NCI-H2107 treated with DMSO at 0.1 percent for 48 hours (cell line): ENCODE data around the gene PCAT7.
A peak's percentile ranks its signal among the peaks of the same experiment; 100 is the strongest.
"Not testable (repeated sequence)": the region's sequence is repeated elsewhere in the genome, so short reads cannot be mapped to it uniquely, and the experiment has no call there.

ENCODE experiments used
- DNase-seq: peaks from one replicate; lab custom pipeline; 2025; ENCODE audit not compliant: unreplicated experiment; lab: John Stamatoyannopoulos, UW

Gene PCAT7

DNA sequence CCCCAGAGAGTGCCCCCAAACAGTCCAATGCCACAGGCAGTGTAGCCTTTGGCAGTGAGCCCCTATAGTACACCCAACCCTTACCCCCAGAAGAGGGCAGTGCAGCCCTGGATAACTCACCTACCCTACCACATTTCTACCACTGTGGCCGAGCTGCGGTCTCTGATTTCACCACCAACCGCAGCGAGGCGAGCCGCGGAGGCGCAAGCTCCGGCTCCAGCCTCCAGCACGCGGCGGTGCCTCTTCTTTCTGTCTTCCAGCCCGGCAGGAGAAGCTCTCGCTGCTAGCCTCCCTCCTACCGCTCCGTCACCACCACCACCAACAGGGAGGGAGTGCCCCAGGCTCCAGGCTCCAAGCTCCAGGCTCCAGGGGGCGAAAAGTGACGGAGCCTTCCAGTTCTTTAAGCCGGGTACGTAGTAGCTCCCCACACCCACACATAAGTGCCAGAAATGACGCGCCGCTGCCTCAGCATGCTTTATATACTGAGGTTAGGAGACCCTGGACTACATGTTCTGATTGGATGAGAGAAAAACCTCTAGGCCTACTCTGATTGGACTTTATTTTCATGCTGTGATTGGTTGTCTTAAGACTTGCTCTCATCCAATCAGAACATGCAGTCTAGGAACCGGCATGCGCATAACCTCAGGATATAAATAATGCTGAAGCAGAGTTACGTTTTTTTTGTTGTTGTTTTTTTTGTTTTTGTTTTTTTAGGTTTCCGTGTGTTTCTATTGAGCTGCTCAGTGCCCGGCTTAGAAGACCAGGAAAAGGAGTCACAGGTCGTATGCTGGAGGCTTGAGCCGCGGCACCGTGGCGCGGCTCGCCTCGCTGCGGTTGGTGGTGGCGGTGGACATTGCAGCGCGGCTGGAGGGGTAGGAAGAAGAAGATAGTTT, at the start of gene PCAT7:
PCAT7 (plus strand) TSS at position 645 of the 893 bp plus-strand sequence.
- DNase-seq, result peak; percentile 62

DNA sequence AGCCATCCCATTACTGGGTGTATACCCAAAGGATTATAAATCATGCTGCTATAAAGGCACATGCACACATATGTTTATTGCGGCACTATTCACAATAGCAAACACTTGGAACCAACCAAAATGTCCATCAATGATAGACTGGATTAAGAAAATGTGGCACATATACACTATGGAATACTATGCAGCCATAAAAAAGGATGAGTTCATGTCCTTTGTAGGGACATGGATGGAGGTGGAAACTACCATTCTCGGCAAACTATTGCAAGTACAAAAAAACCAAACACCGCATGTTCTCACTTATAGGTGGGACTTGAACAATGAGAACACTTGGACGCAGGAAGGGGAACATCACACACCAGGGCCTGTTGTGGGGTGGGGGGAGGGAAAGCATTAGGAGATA, 48.5 kb upstream of the PCAT7 start:
- not testable (repeated sequence) for DNase-seq

DNA sequence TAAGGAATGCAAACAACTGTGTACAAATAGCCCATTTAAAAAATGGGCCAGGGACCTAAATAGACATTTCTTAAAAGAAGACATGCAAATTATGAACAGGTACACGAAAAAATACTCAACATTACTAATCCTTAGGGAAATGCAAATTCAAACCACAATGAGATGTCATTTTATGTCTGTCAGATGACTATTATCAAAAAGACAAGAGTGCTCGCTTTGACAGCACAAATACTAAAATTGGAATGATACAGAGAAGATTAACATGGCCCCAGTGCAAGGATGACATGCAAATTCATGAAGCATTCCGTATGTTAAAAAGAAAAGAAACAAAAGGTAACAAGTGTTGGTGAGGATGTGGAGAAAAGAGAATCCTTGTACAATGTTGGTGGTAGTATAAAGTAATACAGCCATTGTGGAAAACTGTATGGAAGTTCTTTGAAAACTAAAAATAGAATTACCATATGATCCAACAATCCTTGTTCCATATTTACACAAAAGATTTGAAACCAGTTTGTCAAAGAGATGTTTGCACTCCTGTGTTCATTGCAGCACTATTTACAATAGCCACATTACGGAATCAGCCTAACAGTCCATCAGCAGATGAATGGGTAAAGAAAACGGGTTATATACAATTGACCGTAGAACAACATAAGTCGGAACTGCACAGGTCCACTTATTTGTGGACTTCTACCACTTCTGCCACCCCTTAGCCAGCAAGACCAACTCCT, 47.2 kb upstream of the PCAT7 start:
- DNase-seq, result no peak

DNA sequence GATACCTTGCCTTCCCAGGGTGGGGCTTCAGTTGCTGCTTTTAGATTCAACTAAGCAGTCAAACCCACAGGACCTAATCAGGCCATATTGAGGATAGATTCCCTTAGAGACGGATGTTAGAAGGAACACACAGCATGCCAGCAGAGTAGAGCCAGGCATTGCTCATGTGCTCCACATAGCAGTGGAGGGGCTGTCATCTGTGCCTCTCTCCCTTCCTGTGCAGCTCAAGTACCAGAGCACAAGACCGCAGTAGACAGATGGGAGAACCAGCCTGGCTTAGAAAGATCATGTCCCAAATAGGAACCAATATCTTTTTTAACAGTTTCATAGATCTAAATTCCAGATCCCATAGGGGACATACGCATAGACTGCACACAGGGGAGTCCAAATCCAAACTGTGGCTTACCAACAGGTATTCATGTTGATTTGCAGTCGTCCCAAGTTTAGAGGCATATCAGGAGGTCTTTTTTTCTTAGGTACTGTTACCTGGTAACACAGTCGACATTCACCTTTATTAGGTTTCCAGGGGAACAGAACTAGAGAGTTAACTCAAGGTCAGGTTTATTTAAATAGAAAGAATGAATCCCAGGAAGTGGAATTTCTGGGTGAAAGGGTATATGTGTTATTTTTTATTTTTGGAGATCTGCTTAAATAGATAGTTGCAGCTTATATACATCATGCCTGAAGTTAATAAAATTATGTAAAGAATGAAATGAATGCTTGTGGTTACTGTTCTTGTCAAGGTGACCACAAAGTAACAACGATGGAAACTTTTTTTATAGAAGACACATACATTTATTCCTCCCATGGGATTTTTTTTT, 43.5 kb upstream of the PCAT7 start:
- no peak for DNase-seq

DNA sequence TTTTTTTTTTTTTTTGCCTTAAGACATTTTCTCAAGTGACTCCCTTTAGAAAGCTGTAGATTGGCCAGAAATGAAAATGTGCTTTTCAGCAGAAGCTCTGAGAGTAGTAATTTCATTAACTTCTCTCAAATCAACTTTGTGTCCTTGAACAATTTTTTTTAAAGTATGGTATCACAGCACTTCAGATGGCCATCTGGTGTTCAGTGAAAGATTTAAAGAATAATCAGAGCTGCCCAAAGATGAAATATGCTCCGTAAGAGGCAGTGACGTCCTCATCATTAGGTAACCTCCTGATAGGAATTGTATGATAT, 43.0 kb upstream of the PCAT7 start:
- no peak for DNase-seq

DNA sequence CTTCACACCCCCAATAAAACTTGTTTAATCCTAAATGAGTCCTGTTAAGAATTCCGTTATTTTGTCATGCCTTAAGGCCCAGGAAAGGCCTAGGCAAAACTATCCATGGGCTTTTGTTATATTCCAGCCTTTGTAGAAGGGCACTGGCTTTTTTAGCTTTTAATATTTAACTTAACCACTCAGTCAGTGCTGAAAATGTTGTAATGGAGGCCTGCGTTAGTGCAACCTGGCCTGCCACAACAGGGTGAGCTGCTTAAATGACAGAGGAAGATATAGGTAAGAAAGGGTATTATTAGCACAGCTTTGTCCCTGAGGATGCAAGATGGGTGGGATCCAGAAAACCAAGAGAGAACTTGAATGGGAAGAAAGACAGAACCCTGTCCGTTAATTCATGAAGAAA, 40.2 kb upstream of the PCAT7 start:
- no peak for DNase-seq

DNA sequence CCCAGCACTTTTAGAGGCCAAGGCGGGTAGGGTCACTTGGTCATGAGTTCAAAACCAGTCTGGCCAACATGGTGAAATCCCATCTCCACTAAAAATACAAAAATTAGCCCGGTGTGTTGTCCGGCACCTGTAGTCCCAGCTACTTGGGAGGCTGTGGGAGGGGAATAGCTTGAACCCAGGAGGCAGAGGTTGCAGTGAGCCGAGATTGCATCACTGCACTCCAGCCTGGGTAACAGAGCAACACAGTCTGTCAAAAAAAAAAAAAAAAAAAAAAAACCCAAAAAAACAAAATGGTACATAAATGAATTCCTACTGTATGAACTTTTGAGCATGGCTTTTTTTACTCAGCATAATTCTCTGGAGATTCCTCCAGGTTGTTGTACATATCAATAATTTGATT, 37.6 kb upstream of the PCAT7 start:
- DNase-seq, result no peak

DNA sequence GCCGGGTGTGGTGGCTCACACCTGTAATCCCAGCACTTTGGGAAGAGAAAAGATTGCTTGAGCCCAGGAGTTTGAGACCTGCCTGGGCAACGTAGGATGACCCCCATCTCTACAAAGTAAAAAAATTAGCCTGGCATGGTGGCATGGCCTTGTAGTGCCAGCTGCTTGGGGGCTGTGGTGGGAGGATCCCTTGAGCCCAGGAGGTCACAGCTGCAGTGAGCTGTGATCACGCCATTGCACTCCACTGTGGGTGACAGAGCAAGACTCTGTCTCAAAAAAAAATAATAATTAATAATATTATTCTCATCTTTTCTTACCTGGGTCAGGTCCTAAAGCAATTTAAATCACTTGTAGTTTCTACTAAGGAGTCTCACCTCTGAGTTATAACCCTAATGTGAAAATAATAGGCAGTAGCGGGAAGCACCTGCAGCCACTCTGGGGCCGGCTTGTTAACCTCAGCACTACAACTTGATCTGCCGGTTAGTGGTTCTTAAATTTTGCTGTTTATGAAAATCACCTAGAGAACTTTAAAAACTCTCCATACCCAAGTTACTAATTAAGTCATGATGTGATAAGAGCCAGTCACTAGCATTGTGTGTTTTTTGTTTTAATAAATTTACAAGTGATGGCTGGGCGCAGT, 29.4 kb upstream of the PCAT7 start:
- no peak for DNase-seq

DNA sequence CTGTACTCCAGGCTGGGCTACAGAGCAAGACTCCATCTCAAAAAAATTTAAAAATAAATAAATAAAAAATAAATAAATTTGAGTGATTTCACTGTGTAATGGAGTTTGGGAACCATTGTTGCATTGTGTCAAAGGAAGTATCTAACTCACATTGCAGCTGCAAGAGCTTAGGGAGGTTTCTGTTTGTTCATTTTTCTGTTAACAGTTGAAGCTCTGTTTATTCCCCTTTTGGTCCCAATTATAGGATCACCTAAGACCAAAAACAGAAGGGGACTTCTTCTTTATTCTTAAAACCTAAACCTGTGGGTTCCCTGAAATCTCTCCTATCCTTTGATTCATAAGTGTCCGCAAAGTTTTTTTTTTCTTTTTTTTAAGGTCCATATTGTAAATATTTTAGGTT, 28.6 kb upstream of the PCAT7 start:
- no peak for DNase-seq

DNA sequence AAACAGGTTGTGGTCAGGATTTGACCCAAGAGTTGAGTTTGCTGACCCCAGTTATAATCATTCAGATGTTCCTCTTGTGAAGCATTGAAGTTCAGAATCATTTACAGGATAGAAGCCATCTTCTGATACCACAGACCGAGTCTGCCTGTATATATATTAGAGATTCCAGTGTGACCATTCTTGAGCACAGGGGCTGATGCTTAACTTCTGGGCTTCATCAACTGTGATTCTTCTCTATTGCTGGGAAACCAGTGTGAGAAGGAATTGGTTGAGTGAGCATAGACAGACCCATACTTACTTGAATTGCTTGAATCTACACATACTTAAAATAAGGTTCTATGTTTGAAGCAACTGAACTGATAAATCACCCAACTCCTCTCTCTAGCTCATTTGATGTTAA, 27.9 kb upstream of the PCAT7 start:
- no peak for DNase-seq

DNA sequence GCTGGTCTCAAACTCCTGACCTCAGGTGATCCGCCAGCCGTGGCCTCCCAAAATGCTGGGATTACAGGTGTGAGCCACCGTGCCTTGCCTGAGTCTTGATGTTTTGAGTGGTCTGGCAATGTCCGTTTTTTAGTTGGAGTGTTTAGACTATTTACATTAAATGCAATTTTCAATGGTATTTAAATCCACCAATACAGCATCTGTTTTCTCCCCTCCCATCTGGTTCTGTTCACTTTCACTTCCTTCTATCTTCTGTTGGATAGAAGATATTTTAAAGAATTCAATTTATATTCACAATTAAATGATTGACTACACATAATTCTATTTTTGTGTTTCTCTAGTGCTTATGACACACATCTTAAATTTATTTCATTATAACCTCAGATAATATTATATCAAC, 26.0 kb upstream of the PCAT7 start:
- no peak for DNase-seq

DNA sequence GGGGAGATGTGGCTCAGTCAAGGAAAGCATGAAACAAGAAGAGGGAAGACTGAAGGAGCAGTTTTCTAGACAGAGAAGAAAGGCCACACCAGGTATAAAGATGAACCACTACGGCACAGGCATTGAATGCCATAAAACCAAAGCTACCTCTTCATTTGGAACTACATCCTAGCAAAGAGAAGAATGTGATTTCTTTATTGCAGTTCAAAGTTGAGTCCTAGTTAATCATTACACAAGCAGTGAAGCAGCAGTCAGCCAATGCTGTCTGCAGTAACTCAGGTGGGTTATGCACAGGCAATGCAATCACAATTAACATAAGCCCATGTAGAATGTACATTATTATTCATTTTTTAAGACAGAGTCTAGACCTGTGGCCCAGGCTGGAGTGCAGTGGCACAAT, 21.7 kb upstream of the PCAT7 start:
- no peak for DNase-seq

DNA sequence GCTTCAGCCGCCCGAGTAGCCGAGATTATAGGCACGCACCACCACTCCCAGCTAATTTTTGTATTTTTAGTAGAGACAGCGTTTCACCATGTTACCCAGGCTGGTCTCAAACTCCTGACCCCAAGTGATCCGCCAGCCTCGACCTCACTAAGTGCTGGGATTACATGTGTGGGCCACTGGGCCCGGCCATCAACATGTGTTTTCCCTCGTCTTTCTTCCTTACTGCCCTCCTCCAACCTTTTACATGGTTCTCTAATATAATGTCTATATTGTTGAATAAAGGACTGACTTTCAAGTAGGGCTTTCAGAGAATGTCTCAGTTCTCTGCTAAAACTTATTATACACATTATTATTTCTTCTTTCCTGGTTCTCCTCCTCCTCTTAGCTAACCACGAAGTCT, 21.3 kb upstream of the PCAT7 start:
- no peak for DNase-seq

DNA sequence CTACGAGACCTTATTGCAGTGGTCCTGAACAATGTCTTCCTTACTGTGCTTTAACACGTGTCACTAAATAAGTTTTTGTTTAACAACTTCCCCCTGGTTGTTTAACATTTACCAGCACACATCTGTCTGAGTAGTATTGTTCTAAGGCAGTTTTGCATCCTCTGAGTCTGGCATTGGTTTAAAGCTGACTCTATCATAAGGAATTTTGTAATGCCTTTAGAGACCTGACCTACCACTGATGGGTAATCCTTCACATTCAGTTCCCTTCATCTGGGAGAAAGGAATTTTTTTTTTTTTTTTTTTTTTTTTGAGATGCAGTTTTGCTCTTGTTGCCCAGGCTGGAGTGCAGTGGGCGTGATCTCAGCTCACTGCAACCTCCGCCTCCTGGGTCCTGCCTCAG, 20.0 kb upstream of the PCAT7 start:
- DNase-seq, result no peak

DNA sequence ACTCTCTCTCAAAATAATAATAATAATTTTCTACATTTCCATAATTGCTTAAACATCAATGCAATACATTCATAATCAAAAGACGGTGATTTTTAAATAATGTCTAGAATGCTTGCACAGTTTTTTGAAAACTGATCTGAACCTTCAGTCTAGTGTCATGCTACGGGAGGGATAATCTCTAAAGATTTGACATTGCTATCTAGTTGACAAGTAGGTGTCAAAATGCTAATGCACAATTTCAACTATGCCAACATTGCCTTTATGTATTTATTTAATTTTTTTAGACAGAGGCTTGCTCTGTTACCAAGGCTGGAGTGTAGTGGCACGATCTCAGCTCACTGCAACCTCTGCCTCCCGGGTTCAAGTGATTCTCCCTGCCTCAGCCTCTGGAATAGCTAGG, 16.0 kb upstream of the PCAT7 start:
- no peak for DNase-seq

DNA sequence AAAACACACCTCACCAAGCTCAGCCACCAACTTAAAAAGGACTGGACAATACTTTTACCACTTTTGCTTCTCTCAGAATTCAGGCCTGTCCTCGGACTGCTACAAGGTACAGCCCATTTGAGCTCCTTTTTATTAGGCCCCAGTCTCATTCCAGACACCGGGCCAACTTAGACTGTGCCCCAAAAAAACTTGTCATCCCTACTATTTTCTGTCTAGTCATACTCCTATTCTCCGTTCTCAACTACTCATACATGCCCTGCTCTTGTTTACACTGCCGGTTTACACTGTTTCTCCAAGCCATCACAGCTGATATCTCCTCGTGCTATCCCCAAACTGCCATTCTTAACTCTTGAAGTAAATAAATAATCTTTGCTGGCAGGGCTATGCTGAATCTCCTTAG, 10.5 kb upstream of the PCAT7 start:
- DNase-seq, result not testable (repeated sequence)

DNA sequence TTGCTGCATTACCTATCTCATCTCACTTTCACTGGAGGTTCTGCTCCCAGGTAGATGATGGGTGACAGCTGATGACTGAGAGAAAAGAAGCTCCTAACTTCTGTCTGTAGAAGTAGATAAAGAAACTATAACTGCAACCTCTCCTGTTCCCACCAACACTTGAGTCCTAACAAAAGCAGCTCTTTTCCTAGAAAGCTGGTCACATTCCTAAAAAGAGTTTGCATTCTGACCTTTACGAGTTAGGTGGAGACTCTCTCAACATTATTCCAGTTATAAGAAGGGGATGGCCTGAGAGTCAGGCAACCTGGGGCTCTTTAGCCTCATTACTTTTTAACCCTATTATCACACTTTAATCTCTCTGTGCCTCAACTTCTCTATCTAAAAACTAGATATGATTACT, 8.9 kb upstream of the PCAT7 start:
- DNase-seq, result no peak

DNA sequence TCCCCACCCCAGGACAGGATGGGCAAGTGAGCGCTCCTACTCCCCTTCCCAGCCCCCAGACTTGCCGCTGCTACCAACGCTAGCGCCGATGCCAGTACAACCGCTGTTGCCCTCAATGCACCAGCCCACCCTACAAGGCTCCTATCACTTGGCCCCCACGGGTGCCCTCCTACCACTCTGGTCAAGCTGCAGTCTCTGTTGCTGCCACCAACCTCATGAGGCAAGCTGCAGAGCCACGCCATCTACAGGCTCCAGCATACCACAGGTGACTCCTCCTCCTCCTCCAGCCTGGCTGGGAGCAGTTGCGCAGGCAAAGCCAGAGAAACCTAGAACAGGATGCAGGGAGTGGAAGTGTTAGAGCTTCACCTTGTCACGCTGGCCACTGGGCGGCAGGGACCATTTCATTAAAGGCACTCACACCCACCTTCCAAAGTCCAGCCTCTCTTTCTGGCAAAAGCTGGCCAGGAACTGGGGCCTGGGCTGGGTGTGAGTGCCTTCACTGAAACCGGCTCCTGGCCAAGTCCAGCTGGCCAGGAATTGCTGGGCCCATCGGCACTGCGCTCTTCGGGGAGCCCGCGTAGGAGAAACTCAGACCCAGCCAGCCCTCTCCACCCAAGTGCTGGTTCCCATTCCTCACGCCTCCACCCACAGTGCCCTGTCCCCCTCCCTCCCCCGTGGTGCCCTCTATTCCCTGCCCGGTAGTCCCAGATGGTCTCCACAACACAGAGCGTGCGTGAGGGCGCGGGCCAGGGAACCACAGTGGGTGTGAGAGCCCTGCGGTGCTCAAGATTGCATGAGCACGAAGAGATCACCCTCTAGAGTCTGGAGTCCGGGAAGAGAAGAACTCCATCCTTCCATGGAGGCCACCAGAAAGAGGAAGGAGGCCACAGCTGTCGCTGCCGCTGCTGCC, 1.6 kb upstream of the PCAT7 start:
- DNase-seq, result peak; percentile 5

DNA sequence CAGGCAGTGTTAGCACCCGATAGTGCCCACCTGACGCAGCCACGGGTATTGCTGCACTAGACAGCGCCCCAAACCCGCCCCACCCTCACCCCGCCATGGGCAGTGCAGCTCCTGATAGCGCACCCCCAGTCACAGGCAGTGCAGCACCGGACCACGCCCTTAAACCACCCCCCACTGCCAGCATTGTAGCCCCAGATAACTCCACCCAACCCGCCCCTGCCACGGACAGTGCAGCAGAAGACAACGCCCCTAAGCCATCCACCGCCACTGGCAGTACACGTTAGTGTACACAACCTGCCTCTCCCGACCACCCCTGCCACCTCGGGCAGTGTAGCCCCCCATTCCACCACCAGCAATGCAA, 825 bp upstream of the PCAT7 start:
- DNase-seq, result no peak

DNA sequence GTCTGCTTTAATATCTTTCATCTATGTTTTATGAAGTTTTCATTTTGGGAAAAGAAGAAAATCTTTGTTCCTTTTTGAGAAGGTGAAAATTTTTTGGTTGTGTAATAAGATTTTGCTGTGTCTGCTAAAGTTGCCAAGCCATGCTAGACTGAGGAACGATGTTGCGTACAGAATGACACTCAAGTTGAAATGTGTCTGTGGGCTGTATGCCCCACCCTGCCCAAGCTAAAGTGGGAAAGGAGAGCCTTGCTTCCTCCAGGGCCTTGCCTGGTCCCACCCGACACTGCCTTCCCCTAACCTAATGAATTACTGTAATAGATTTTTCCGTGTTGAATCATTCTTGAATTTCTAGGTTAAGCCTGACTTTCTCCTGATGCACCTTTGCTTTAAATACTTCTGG, 2.5 kb downstream of the PCAT7 start:
- no peak for DNase-seq
